ENCODE measurements around the gene PPP1R27.
A peak's percentile ranks its signal among the peaks of the same experiment; 100 is the strongest.

PPP1R27 gene

GRCh38 chr17:81860756-81861568, 26.1 kb upstream of the PPP1R27 start:
- peak; percentile 99 for DNase-seq (ENCODE audit: low read depth)

GRCh38 chr17:81859906-81860755, 25.3 kb upstream of the PPP1R27 start, which contains the start of gene P4HB:
Gene P4HB, minus strand, starts transcription at chr17:81860535. Its CDS starts 64 bp downstream, at chr17:81860471.
- DNase-seq (ENCODE audit: low read depth), result no peak

- no peak for DNase-seq (ENCODE audit: low read depth)
Observed at GRCh38 chr17:81858967-81859905, 24.4 kb upstream of the PPP1R27 start.

- DNase-seq (ENCODE audit: low read depth), result no peak
Observed at GRCh38 chr17:81858170-81858966, 23.5 kb upstream of the PPP1R27 start.

GRCh38 chr17:81854974-81855774, 20.3 kb upstream of the PPP1R27 start:
- DNase-seq (ENCODE audit: low read depth), result no peak

GRCh38 chr17:81852237-81852636, 17.4 kb upstream of the PPP1R27 start:
- DNase-seq (ENCODE audit: low read depth), result no peak

GRCh38 chr17:81851423-81851822, 16.6 kb upstream of the PPP1R27 start:
- no peak for DNase-seq (ENCODE audit: low read depth)

GRCh38 chr17:81849457-81849856, 14.6 kb upstream of the PPP1R27 start:
- DNase-seq (ENCODE audit: low read depth), result no peak

GRCh38 chr17:81846743-81847689, 12.2 kb upstream of the PPP1R27 start:
- DNase-seq (ENCODE audit: low read depth), result no peak

- DNase-seq (ENCODE audit: low read depth), result no peak
Observed at GRCh38 chr17:81845881-81846742, 11.3 kb upstream of the PPP1R27 start.

- DNase-seq (ENCODE audit: low read depth), result no peak
Observed at GRCh38 chr17:81845361-81845760, 10.5 kb upstream of the PPP1R27 start.

- no peak for DNase-seq (ENCODE audit: low read depth)
Observed at GRCh38 chr17:81844887-81845286, 10.0 kb upstream of the PPP1R27 start.

GRCh38 chr17:81844327-81844851, 9.5 kb upstream of the PPP1R27 start:
- DNase-seq (ENCODE audit: low read depth), result no peak

GRCh38 chr17:81843713-81844326, 9.0 kb upstream of the PPP1R27 start:
- DNase-seq (ENCODE audit: low read depth), result no peak

GRCh38 chr17:81842725-81843504, 8.1 kb upstream of the PPP1R27 start:
- no peak for DNase-seq (ENCODE audit: low read depth)

- DNase-seq (ENCODE audit: low read depth), result no peak
Observed at GRCh38 chr17:81842378-81842724, 7.5 kb upstream of the PPP1R27 start.

GRCh38 chr17:81841866-81842265, 7.0 kb upstream of the PPP1R27 start:
- DNase-seq (ENCODE audit: low read depth), result no peak
